ENCODE data around the gene RBM19.

RBM19 gene

DNA sequence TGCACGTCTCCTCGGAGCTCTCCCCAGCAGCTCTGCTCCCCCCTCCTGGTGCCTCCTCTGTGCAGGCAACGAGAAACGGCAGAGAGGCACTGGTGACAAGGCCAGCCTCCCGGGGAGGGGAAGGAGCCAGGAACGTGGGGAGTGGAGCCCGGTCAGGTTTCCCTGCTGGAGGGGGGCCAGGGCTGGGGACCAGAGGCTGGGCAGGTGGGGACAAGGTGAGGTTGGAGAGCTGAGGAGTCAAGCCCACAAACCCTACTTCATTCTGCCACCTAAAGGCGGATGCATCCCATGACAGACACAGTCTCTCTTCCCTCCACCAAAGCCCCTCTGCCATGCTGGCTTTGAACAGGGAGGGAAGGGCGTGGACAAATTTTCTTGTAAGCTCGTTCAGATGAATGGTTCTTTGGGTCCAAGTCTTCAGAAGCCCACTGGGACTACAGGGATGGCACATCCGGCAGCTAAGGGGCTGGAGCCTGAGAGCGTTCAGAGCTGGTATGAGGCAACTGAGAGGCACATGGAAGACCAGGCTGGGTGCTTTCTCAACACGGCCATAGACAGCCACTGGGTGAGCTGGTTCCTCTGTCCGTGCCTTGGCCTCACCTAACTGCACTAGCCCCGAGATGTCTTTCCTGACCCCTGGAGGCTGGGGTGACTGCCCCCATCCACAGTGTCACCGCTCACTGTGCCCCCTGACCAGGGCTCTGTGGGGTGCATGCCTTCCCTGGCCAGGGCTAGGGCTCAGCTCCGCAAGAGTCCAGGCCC, 105.9 kb downstream of the RBM19 start:
- DNase-seq (ENCODE audit: low read depth in 3 of 3): no peak

DNA sequence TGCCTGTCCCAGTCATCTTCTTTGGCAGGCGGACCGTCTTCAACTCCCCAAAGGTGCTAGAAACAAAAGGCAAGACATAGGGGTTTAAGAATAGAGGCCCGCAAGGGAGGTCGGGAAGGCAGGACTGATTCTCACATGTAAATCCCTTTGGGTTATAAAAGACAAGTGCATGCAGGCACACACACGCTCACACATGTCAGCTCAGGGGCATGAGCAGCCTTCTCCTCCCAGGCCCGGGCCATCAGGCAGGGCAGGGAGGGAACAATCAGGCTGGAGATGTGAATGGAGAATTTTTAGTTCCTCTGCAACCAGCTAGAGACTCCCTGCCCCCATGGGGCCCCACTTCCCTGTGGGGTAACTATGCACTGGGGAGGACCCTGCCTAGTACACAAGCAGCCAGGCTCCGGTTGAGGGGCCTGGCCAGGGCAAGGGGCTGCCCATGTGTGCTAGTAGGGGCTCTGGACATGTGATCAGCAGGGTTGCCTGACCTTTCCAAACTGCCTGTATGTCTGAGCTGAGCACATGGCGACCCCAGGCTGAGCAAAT, 107.2 kb downstream of the RBM19 start:
- no peak for DNase-seq (ENCODE audit: low read depth in 3 of 3)

DNA sequence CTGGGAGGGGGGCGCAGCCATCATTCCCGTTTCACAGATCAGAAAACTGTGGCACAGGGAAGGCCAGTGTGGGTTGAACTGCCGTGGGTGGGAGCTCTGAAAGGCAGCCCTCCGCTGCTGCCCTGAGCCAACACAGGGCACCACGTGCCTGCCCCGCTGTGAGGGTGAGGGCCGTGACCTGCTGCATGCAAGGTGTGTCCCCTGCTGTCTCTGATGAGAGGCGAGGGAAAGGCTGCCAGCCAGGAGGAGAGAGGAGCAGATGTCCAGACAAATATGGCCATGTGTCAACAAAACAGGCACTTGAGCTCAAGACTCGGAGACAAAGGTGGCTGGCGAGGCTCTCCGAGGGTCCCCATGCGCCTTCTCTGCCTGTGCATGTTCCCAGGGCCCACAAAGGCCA, 108.8 kb downstream of the RBM19 start:
- no peak for DNase-seq (ENCODE audit: low read depth in 3 of 3)

DNA sequence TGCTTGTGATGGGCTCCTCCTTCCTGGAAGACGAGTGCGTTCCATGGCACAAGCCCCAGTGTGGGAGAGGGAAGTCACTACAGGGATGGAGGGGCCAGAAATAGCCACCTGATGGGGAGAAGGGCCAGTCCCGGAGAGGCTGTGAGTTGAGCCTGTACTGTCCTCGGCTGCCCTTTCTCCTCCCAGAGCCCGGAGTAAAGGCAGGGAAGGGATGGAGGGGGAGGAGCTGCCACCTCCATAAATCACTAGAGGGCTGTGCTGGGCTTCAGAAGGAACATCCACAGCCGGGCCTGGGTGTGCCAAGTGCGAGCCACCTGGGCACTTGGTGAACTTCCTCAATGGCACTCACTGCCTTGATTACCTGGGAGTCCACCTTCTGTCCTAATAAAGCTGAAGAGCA, 110.1 kb downstream of the RBM19 start:
- DNase-seq (ENCODE audit: low read depth in 3 of 3): no peak

DNA sequence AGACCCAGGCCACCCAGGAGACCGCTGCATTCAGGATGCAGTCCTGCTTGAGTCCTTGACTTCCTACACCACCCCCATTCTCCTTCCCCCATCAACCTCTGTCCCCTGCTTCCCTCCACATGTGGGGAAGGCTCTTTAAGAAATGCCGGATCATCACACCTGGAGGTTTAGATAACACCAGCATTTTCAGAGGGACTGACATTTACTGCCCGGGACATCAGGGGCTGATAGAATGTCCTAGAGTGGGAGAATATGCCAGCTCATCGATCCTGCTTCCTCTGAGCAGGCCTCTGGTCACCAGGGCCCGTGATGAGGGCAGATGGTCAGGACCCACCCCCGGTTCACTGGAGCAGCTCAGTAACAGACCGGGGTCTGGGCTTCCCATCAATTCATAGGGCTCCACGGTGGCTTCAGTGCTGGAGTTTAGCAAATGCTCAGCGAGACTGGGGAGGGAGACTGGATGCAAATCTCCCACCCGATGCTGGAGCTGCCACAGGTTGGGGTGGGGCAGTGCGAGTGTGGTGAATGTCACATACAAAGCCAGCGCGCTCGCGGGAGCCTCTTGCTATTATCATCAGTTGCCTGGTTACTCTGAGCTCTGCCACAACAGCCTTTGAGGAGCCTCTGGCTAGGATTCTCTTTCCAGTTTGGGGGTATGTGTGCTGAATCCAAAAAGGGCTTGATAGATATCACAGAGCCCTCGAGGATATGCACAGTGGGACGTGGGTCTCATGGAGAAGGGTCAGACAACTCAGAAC, 111.6 kb downstream of the RBM19 start:
- no peak for DNase-seq (ENCODE audit: low read depth in 3 of 3)

DNA sequence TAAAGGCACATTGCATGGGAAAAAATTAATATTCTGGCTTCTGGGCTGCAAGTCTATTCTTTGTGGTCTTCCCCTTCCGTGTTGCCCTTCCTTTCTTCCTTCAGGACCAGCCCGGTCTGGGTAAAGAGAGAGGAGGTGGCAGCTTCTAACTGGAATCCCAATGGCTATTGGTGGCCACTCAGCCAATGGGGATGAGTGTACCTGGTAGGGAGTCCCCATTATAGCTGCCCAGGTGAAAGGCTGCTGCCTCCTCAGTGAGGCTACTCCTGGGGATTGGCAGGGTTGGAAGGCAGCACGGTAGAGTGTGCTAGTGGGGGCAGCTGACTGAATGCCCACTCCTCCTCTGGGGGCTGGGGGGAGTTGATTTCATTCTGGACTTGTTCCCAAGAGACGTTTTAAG, 112.6 kb downstream of the RBM19 start:
- no peak for DNase-seq (ENCODE audit: low read depth in 3 of 3)

DNA sequence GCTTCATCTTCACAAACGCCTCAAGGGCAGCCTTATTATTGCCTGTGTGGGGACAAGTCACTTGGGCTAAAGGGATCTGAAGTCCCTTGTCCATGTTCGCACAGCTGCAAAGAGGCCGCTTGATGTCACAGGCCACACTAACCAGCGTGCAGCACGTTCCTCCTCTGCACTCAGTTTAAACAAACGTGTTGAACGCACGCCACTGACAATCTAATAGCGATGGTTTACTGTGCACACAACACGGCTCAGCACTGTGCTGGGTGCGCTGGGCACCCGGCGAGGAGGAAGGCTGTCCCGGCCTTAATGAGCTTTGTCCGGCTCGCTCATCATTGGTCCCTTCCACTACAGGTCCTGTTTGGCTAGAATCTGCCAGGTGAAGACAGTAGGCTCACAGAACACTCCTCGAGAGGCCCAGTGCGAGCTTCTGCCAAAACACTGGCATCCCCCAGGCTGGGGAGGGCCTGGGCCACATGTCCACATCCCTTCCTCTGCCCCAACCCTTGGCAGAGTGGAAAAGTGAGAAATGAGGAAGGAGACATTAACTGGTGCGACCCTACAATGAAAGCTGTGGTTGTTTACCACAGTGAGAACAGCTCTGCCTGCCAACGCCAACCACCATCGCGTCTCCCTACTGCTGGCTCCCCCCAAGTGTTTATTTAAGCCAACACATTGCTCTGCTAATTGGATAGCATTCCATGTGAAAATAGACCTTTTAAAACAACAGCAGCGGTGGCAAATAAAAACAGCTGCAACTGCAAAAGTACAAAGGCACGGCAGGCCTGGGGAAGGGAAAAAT, 113.2 kb downstream of the RBM19 start:
- no peak for DNase-seq (ENCODE audit: low read depth in 3 of 3)

DNA sequence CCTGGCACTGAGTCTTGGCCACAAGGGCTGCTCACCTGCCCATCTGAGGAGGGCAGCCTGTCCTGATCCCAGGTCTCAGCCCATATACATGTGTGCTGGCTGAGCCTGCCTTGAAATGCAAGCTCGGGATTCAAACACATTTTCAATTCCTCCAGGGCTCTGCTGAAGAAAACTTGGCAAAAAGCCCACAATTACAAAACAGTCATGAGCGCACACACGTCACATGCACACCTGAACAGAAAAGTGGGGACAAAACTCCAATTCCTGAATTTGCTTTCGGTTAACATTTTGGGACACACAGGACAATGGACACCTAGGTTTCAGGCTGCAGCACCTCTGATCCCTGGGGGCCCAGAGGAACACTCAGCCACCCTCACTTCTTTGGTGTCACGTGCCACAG, 113.9 kb downstream of the RBM19 start:
- DNase-seq (ENCODE audit: low read depth in 3 of 3): no peak

DNA sequence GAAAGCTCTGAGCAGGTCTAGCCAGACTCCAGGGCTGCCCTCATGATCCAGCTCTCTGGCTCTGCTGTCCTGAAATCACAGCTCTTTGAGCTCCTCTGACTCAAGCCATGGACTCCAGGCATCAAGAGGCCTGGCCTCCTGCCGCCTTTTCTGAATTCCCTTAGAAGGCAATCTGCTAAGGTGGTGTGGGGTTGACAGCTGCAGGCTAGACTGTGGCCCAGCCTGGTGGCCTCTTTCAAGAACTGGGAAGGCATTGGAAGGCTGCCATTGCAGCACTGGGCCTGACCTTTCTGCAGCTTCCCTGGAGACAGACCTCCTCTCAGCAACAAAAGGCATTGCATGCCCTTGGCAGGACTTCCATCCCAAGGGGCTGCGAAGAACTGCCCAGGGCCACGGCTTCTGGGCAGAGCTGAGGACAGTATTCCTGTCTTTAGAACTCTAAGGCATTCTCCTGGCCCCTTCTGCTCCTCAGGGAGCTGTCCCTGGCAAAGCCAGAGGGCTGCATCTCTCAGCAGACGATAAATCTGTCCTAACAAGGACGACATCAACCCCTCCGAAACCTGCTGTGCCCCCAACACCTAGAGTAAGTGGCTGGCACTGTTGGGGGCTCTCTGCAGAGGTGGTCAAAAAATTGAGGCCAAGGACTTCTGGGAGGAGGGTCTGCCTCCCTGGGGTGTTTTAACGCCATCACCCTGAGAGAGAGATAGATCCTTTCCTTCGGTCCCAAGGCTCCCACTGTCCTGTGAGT, 115.6 kb downstream of the RBM19 start:
- DNase-seq (ENCODE audit: low read depth in 3 of 3): no peak

DNA sequence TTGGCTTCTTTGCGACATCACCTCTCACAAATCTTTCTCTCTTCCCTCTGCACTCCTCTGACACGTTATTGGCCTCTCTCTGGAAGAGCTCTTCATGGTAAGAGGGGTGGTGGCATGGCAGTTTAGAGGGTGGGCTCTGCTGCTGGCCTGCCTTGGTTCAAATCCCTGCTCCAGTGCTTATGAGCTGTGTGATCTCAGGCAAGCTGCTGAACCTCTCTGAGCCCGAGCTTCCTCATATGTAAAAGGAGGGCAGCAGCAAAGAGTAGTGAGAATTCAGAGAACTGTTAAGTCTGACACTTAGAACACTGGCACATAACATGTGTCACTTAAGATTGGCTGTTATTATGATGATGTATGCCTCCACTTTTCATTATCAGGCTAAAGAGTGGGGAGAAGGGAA, 118.3 kb downstream of the RBM19 start:
- DNase-seq (ENCODE audit: low read depth in 3 of 3): no peak

DNA sequence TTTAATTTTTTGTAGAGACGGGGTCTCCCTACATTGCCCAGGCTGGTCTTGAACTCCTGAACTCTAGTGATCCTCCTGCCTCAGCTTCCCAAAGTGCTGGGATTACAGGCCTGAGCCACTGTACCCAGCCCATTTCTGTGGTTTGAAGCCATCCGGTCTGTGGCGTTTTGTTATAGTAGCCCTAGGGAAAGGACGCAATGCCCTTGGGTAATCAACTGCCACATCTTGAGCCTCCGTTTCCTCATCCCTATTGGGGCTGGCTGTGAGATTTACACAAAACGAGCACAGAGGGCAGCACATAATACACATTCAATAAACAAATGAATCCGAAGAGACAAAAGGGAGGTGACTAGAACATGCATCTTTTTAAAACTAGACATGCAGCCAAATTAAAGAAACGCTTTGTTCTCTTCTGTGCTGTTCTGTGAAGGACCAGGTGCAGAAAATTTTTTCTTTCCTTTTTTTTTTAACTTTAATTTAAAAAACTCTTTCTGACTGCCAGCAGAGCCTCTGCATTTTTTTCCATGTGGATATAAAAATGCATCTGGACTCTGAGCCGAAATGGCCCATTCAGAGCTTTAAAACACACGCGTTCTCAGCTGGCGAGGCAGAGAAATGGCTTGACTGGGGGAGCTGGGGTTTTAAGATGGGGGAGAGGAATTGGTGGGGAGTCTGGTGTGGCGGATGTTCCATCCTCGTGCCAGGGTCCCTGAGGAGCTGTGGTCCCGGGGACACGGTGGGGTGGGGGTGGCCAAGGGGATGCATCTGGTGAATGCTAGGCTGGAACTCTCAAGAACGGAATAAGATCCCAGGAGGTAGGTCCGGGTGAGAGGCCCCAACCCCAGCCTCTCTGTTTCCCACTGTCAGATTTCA, 119.0 kb downstream of the RBM19 start:
- no peak for DNase-seq (ENCODE audit: low read depth in 3 of 3)

DNA sequence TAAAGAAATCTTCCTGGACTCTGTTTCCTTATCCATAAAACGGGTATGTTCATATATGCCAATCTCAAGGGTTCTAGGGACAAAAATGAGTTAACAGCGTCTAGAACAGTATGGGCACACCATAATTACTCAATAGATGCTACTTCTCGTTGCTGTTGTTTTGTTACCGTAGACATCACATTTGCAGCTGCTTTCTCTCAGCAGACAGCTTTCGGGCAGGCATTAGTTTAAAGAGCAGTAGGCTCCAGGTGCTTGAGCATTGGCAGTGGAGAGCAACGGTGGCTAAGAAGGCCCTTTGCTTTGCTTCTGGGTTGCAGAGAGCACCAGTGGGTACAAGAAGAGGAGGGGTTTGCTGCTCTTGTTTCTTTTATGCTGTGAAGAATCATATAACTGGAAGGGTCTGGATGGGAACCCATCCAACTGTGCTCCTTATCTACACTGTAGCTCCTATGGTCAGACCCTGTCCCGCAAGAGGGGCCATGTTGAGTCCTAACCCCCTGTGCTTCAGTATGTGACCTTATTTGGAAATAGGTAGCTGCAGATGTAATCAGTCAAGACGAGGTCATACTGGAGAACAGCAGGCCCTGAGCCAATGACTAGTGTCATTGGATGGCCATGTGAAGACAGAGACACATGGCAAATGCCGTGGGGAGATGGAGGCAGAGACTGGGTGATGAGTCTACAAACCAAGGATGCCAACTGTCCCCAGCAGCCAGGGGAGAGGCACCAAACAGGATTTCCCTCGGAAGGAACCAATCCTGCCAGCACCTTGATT, 120.0 kb downstream of the RBM19 start:
- DNase-seq (ENCODE audit: low read depth in 3 of 3): no peak

DNA sequence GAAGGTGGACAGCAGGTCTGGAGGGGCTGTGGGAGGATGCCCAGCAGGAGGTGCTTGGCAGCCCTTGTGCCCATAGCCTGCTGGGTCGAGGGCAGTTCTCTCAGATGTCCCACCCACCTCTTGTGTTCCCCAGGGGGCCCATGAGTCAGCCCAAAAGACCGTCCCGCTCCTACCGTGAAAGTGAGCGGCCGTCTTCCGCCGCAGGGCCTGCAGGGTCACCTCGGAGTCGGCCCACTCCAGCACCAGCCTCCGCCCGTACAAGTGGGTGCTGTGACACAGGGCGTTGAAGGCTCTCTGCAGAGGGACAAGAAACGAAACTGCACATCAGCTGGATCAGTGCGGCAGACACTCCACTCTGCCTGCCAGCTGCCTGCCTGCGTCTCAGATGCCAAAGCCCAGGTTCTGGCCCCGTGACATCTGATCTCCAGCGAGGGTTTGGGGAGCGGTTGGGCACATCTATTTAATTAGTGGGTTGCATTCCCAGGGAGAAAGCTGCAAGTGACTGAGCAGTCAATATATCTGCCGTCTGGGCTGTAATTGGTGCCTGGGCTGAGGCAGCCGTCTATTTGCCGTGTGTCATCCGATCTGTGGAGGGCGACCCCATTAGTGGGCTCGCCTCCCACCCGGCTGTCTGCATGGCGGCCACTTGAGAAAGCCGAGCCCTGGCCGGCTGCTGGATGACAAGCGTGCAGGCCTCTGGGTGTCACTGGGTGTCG, 121.5 kb downstream of the RBM19 start:
- no peak for DNase-seq (ENCODE audit: low read depth in 3 of 3)

DNA sequence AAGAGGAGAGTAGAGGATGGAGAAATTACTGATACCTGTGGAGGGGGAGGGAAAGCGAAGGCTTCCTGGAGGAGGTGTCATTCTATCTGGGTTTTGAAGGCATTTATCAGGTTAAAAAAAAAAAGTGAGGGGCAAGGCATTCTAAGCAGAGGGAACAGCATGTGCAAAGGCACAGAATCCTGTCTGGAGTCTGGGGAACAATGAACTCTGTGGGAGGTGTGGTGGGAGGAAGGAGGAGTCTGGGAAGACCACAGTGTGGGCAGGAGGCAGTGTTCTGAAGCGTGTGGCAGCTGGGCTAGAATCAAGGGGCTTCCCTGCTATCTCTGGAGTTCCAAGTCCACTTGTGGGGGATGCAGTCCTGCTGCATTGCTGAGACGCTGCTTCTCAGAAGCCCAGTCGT, 123.4 kb downstream of the RBM19 start:
- no peak for DNase-seq (ENCODE audit: low read depth in 3 of 3)

DNA sequence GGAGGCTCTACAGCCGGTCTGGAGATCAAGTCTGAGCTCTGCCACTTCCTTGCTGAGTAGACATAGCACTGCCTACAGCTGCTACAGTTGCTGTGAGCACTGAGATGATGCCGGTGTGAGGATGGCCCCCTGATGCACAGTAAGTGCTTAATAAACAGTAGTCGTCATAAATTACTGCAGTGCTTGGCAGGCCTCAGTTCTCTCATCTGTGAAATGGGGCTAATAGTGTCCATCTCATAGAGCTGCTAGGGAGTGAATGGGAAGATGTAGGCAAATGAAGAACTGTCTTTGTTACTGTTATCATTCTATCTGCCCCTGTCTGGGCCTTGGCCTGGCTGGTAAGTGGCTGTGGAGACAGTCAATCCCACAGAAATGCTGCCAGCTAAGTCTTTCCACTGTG, 124.3 kb downstream of the RBM19 start:
- no peak for DNase-seq (ENCODE audit: low read depth in 3 of 3)

DNA sequence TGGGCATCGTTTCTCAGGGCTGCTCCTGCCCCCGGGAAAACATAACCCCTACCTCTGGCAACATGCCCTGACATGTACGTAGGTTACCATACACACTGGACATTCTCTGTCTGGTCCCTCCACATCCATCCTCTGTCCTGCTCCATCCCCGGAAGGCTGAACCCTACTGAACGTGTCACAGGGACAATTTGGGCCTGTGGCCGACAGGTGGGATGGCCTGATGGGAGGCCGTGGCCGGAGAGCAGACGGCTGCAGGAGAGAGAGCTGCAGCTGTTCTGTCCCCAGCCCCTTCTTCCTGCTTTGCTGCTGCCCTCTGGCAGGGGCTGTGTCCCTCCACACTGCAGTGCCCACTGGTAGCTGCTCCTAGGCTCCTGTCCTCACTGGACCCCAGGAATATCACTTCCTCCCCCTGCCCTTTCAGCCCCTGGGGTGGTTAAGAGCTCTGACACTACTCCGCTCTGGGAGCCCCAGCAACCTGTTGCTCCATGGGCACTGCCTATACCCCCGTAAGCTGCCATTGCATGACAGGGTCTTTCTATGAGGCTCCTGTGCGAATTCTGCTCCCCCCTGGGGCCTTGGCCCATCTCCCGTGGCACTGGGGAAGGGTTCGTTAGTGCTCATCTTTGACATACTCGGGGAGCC, 125.6 kb downstream of the RBM19 start:
- no peak for DNase-seq (ENCODE audit: low read depth in 3 of 3)

DNA sequence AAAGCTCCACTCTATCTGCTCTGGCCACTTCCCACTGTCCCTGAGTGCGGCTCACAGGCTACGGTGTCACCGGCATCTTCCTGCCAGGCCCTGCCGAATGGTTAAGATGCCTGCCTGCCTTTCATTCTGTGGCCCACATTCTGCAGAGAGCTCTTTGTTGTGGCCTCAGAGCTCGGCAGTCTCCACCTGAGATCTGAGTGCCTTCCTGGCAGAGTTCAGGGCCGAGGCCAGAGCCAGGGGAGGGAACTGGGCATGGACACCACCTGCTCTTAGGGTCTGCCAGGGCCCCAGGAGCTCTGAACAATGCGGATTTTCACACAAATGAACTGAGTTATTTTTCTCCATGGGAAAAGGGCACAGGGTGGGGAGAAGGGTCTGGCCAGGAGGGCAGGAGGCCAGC, 127.2 kb downstream of the RBM19 start:
- DNase-seq (ENCODE audit: low read depth in 3 of 3): no peak

DNA sequence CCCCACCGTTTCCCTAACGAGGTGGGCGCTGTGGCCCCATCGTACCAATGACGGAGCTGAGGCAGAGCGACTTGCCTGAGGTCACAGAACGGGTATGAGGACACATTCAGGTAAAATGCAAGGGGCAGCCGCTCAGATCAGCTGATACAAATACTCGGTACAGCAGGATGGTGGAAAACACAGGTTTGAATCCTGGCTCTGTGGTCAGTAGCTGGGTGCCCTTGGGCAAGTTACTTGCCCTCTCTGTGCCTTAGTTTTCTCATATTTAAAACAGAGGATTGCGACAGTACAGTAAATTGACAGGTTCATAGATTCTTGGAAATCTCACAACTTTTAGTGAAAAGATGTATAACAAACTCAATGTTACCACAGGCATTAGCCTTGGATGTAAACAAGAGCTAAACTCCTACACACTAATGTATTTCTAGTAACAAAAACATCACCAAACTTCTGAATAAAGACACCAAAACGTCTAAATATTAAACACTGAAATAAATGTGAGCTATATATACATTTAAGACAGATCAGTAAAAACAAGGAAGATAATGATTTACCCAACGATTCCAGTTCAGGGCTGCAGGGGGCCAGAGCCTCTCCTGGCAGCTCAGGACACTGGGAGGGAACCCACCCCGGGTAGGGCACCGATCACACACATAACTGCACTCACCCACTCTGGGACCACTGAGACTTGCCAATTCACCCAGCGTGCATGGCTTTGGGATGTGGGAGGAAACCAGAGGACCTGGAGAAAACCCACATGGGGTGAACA, 128.4 kb downstream of the RBM19 start:
- no peak for DNase-seq (ENCODE audit: low read depth in 3 of 3)

All from stimulated activated CD4-positive, alpha-beta T cell treated with anti-CD3 and anti-CD28 coated beads, TNF-alpha, amount 100 ng/mL, for 4 hours (primary cell).